NB4 (cell line): ENCODE measurements around the gene CXADR.

ENCODE experiments used
- DNase-seq: peaks from one replicate; pipeline ENCODE4 v3.0.0; 2010; ENCODE audit warnings: low read depth
- H3K4me3 ChIP-seq: one replicate; pipeline ENCODE4 v1.5.1; 2011; ENCODE audit warnings: mild to moderate bottlenecking, low read depth, low read length, moderate library complexity
- MYC ChIP-seq: IDR thresholded peaks from 2 replicates; pipeline ENCODE4 v1.6.1; 2011; ENCODE audit warnings: low read depth, low read length
- POLR2A ChIP-seq: IDR thresholded peaks from 2 replicates; pipeline ENCODE4 v1.6.1; 2011; ENCODE audit warnings: mild to moderate bottlenecking; ENCODE audit not compliant: insufficient read length; ENCODE audit errors: extremely low read depth
- TF ChIP-seq, protein P1 (sequence below): IDR thresholded peaks from one replicate; pipeline ENCODE4 v1.5.1; 2012; ENCODE audit warnings: low read depth, low read length
- TF ChIP-seq, protein P2 (sequence below): IDR thresholded peaks from 2 replicates; pipeline ENCODE4 v1.6.1; 2011; ENCODE audit warnings: low read depth, low read length

CXADR gene

DNA sequence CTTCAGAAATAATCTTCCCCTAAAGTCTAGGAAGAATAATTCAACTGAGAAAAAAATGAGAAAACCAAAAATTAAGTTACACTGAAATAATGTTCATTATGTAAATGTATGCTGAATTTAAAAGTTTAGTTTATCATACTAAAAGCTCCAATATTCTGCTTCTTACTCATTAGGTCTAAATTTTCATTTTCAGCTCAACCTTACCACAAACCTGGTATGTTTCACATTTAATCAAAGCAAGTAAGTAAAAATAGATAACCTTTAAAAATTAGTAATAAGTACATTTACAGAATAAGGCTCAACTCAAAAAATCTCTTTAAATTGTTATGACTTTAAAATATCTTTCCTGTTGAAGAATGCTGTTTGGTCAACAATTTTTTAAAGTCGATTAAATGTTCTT, 84.8 kb downstream of the CXADR start:
- no peak for DNase-seq
- TF ChIP-seq POLR2A (no peak), MYC (no peak)
- TF ChIP-seq, protein P1, sequence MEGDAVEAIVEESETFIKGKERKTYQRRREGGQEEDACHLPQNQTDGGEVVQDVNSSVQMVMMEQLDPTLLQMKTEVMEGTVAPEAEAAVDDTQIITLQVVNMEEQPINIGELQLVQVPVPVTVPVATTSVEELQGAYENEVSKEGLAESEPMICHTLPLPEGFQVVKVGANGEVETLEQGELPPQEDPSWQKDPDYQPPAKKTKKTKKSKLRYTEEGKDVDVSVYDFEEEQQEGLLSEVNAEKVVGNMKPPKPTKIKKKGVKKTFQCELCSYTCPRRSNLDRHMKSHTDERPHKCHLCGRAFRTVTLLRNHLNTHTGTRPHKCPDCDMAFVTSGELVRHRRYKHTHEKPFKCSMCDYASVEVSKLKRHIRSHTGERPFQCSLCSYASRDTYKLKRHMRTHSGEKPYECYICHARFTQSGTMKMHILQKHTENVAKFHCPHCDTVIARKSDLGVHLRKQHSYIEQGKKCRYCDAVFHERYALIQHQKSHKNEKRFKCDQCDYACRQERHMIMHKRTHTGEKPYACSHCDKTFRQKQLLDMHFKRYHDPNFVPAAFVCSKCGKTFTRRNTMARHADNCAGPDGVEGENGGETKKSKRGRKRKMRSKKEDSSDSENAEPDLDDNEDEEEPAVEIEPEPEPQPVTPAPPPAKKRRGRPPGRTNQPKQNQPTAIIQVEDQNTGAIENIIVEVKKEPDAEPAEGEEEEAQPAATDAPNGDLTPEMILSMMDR, result no peak
- TF ChIP-seq, protein P2, sequence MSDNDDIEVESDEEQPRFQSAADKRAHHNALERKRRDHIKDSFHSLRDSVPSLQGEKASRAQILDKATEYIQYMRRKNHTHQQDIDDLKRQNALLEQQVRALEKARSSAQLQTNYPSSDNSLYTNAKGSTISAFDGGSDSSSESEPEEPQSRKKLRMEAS, result no peak
- H3K4me3 ChIP-seq, result no peak overlapping the region

DNA sequence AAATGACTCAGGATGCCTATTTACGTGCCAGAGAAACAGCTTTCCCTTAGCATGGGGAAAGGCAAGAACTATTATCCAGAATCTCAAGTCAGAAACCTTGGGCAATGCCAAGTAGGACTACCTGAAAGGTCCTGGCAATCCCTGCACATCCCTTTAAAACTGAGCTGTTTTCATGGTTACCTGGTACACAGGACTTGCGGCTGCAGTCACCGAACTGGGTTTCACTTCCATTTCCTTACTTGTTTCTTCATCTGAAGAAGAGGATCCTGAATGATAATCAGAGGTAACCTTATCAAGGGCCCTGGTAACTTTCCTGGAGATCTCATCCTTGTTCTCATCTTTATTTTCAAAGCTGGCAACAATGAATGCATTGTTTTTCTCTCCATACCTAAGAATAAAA, 85.6 kb downstream of the CXADR start:
- TF ChIP-seq, protein P2, result no peak
- TF ChIP-seq MYC, result no peak
- TF ChIP-seq POLR2A, result no peak
- TF ChIP-seq, protein P1, result no peak
- no peak for DNase-seq
- no peak overlapping the region for H3K4me3 ChIP-seq

DNA sequence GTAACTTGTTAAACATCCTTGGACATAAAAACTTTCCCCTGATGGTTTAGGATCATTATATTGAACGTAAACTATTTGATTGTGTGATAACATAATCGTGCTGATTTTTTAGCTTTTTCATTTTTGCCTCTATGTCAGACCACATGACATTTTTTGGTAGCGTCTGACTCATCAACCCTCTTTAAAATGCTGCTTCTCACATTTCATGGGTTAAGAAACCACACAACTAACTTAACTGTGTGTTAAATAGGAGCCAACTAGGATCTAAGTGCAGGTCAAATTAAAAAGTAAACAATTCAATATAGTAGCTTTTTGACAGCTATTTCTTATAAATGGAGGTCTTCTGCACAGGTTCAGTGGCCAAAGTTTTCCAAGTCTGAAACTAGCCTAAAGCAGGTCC, 90.0 kb downstream of the CXADR start:
- TF ChIP-seq, protein P1, result no peak
- TF ChIP-seq POLR2A, result no peak
- TF ChIP-seq MYC, result no peak
- TF ChIP-seq, protein P2, result no peak
- no peak overlapping the region for H3K4me3 ChIP-seq
- DNase-seq, result no peak

DNA sequence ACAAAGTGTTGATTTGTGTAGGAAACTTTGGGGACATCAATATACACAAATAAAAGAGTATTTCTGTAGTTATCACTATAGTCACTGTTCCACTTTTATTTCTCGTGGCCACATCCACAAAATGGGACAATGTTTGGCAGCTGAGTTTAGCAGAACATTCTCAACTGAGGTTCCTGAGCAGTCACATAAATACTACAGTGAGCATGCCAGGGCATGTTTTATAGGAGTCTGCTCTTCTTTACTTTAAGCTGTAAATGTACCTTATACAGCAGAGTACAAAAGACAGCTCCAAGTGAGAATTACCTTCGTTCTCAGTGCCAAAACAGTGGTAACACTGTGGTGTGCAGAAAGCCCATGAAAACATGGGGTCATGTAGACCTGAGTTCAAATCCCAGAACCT, 94.8 kb downstream of the CXADR start:
- TF ChIP-seq, protein P1, result no peak
- no peak for TF ChIP-seq MYC
- no peak for TF ChIP-seq POLR2A
- TF ChIP-seq, protein P2, result no peak
- no peak overlapping the region for H3K4me3 ChIP-seq
- no peak for DNase-seq

DNA sequence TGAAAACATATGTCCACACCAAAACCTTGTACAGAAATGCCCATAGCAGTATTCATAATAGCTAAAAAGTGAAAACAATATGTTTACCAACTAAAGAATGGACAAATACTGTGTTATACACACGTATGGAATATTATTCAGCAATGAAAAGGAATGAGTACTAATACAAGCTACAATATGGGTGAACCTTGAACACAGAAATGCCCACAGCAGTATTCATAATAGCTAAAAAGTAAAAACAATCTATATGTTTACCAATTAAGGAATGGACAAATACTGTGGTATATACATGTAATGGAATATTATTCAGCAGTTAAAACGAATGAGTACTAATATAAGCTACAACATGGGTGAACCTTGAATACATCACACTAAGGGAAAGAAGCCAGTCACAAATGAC, 96.8 kb downstream of the CXADR start:
- TF ChIP-seq, protein P2, result no peak
- no peak for TF ChIP-seq POLR2A
- no peak for TF ChIP-seq MYC
- TF ChIP-seq, protein P1, result no peak
- no peak for DNase-seq
- H3K4me3 ChIP-seq, result no peak overlapping the region

DNA sequence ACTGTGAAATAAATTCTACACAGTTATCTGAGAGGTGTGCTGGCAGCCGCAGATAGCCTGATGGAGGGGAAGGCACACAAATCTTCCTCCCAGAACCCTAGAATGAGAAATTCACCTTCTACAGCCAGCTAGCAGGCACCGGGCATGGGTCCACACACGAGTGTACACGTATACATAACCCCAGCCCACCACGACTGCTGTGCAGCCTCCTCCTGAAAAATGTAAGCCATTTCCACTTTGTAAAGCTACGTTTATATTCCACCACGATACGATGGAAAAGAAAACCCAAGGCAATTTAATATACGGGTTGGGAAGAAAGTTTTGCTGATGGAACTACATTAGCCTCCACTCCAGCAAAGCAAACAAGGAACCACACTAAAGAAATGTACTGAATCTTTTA, 98.1 kb downstream of the CXADR start:
- TF ChIP-seq, protein P1, result no peak
- TF ChIP-seq POLR2A (no peak), MYC (no peak)
- TF ChIP-seq, protein P2, result no peak
- peak; percentile 1 for DNase-seq
- peak overlapping the region; percentile 62 for H3K4me3 ChIP-seq
